ENCODE data around the gene ARHGEF7.

DNA sequence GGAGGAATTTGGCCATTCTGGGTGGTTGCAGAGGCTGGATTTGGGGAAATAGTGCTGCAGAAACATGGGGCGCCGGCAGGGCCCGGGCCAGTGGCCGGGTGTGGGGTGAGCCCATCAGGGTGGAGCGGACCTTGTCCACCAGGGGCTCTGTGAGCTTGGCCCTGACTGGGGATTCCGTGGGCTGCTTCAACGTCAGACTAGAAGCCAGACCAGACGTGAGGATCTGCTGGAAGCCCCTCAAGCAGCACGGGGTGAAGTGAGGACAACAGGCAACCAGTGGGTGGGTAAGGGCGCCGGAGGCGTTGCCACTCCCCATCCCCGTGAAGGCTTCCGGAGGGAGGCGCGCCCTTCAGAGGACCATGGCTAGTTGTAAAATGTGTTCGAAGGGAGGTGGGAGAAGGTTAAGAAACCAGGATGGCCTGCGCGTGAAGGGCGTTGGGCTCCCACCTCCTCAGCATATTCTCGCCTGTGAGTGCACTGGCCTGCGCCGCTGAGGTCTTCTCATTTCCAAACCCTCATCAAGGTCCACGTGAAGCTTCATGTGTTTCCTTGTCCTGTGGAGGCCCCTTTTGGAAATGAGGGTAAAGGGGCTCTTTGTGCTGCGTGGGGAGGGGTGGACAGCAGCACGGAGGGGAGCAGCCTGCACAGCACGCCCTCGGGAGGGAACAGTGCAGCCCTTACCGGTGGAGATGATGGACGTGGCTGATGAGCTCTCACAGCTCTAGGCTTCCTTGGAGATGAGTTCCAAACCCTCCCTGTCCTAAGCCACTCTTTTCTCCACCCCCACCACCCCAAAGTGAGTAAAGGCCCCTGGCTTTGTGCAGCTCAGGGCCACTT, 213.7 kb downstream of the ARHGEF7 start:
- TF ChIP-seq, protein P1, sequence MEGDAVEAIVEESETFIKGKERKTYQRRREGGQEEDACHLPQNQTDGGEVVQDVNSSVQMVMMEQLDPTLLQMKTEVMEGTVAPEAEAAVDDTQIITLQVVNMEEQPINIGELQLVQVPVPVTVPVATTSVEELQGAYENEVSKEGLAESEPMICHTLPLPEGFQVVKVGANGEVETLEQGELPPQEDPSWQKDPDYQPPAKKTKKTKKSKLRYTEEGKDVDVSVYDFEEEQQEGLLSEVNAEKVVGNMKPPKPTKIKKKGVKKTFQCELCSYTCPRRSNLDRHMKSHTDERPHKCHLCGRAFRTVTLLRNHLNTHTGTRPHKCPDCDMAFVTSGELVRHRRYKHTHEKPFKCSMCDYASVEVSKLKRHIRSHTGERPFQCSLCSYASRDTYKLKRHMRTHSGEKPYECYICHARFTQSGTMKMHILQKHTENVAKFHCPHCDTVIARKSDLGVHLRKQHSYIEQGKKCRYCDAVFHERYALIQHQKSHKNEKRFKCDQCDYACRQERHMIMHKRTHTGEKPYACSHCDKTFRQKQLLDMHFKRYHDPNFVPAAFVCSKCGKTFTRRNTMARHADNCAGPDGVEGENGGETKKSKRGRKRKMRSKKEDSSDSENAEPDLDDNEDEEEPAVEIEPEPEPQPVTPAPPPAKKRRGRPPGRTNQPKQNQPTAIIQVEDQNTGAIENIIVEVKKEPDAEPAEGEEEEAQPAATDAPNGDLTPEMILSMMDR (conservative IDR thresholded peaks at IDR 0.05; ENCODE audit: low read length): no peak
- TF ChIP-seq EZH2phosphoT487 (IDR thresholded peaks at IDR 0.05; ENCODE audit: borderline replicate concordance): no peak
